ENCODE data around the gene CRAMP1. TPM values are rescaled to one million over a fixed set of nuclear protein-coding genes. Genes with fewer than 3 reads are reported as not detected.

CRAMP1 gene
- total RNA-seq, 1 experiment from 2014 or later = 33.0 TPM

GRCh38 chr16:1666316-1666715 is 54.2 kb downstream of the CRAMP1 start:
- no peak overlapping the region for H3K4me3 ChIP-seq (ENCODE audit: low read depth, low read length, poor library complexity, severe bottlenecking)
- CTCF ChIA-PET = no interaction called here
- H3K9me3 ChIP-seq (ENCODE audit: low read depth, low read length, poor library complexity, severe bottlenecking) = no peaks in the 10 kb centered on the region
- BruUV-seq (replicated peaks) = no TSS peak
- H3K27me3 ChIP-seq (replicated peaks; ENCODE audit: insufficient read depth, low read depth, low read length, poor library complexity) = no peaks in the 10 kb centered on the region
- no peak overlapping the region for H3K27ac ChIP-seq (ENCODE audit: low read depth, low read length, poor library complexity, severe bottlenecking)
- H3K4me1 ChIP-seq (ENCODE audit: insufficient read depth, low read length, poor library complexity, severe bottlenecking) = no peaks in the 10 kb centered on the region
- POLR2A ChIA-PET (ENCODE audit: low non-redundant PET) = no interaction called here
- no peak for DNase-seq (ENCODE audit: low spot score)
- intact Hi-C loops (cut with micrococcal nuclease; ENCODE audit: unreplicated experiment) = no loop called here
- H3K36me3 ChIP-seq (ENCODE audit: insufficient read depth, low read length, poor library complexity, severe bottlenecking) = peaks cover 73% of the 10 kb centered on the region
- TF ChIP-seq EZH2 (IDR thresholded peaks at IDR 0.05; ENCODE audit: borderline replicate concordance, low read depth, low read length, poor library complexity, severe bottlenecking) (no peak), CTCF (conservative IDR thresholded peaks at IDR 0.05; ENCODE audit: low read depth, low read length) (no peak)

GRCh38 chr16:1667271-1667670 is 55.1 kb downstream of the CRAMP1 start:
- Histone ChIP-seq H3K4me1 (ENCODE audit: insufficient read depth, low read length, poor library complexity, severe bottlenecking) (no peaks in the 10 kb centered on the region), H3K36me3 (ENCODE audit: insufficient read depth, low read length, poor library complexity, severe bottlenecking) (peaks cover 81% of the 10 kb centered on the region), H3K4me3 (ENCODE audit: low read depth, low read length, poor library complexity, severe bottlenecking) (no peak overlapping the region), H3K27ac (ENCODE audit: low read depth, low read length, poor library complexity, severe bottlenecking) (no peak overlapping the region), H3K27me3 (replicated peaks; ENCODE audit: insufficient read depth, low read depth, low read length, poor library complexity) (no peaks in the 10 kb centered on the region), H3K9me3 (ENCODE audit: low read depth, low read length, poor library complexity, severe bottlenecking) (no peaks in the 10 kb centered on the region)
- CTCF ChIA-PET = no interaction called here
- no TSS peak for BruUV-seq (replicated peaks)
- TF ChIP-seq CTCF (conservative IDR thresholded peaks at IDR 0.05; ENCODE audit: low read depth, low read length) = no peak
- no peak for TF ChIP-seq EZH2 (IDR thresholded peaks at IDR 0.05; ENCODE audit: borderline replicate concordance, low read depth, low read length, poor library complexity, severe bottlenecking)
- DNase-seq (ENCODE audit: low spot score) = no peak
- intact Hi-C loops (cut with micrococcal nuclease; ENCODE audit: unreplicated experiment) = no loop called here
- POLR2A ChIA-PET (ENCODE audit: low non-redundant PET) = no interaction called here

GRCh38 chr16:1667916-1668315 is 55.8 kb downstream of the CRAMP1 start:
- H3K36me3 ChIP-seq (ENCODE audit: insufficient read depth, low read length, poor library complexity, severe bottlenecking) = peaks cover 78% of the 10 kb centered on the region
- H3K4me1 ChIP-seq (ENCODE audit: insufficient read depth, low read length, poor library complexity, severe bottlenecking) = no peaks in the 10 kb centered on the region
- CTCF ChIA-PET = interaction anchor here (0.6 kb wide), 1 partner anchor 1044 kb away, joined by 3 read pairs; no protein-coding TSS in a partner anchor
- no peak overlapping the region for H3K27ac ChIP-seq (ENCODE audit: low read depth, low read length, poor library complexity, severe bottlenecking)
- H3K9me3 ChIP-seq (ENCODE audit: low read depth, low read length, poor library complexity, severe bottlenecking) = no peaks in the 10 kb centered on the region
- intact Hi-C loops (cut with micrococcal nuclease; ENCODE audit: unreplicated experiment) = no loop called here
- no peaks in the 10 kb centered on the region for H3K27me3 ChIP-seq (replicated peaks; ENCODE audit: insufficient read depth, low read depth, low read length, poor library complexity)
- TF ChIP-seq EZH2 (IDR thresholded peaks at IDR 0.05; ENCODE audit: borderline replicate concordance, low read depth, low read length, poor library complexity, severe bottlenecking) (no peak), CTCF (conservative IDR thresholded peaks at IDR 0.05; ENCODE audit: low read depth, low read length) (no peak)
- no peak for DNase-seq (ENCODE audit: low spot score)
- POLR2A ChIA-PET (ENCODE audit: low non-redundant PET) = no interaction called here
- BruUV-seq (replicated peaks) = no TSS peak
- no peak overlapping the region for H3K4me3 ChIP-seq (ENCODE audit: low read depth, low read length, poor library complexity, severe bottlenecking)

Data from A673 (cell line).